MM.1S (cell line): ENCODE measurements around the gene MCU.

Experiments used
- DNase-seq: peaks from one replicate; pipeline ENCODE4 v3.0.0-alpha.2; 2015
- H2AFZ ChIP-seq: fragments of 300-600 bp; sonication (generic); 2 replicates; pipeline ENCODE4 v1.6.0; 2016; ENCODE audit warnings: antibody characterized with exemption, low read length
- H3F3A ChIP-seq: fragments of 300-600 bp; sonication (generic); 2 replicates; pipeline ENCODE4 v1.6.1; 2016; ENCODE audit warnings: mild to moderate bottlenecking, antibody characterized with exemption, low read length, moderate library complexity, mixed read lengths; ENCODE audit not compliant: insufficient read depth
- H3K27ac ChIP-seq: fragments of 300-600 bp; sonication (generic); 2 replicates; pipeline ENCODE4 v1.5.1; 2016; ENCODE audit warnings: mild to moderate bottlenecking, low read length
- H3K27me3 ChIP-seq: fragments of 300-600 bp; sonication (generic); replicated peaks from 2 replicates; pipeline ENCODE4 v1.6.0; 2016; ENCODE audit warnings: low read length; ENCODE audit not compliant: insufficient read depth
- H3K36me3 ChIP-seq: fragments of 300-600 bp; sonication (generic); replicated peaks from 2 replicates; pipeline ENCODE4 v1.6.1; 2016; ENCODE audit warnings: mild to moderate bottlenecking, low read length, mixed read lengths; ENCODE audit not compliant: insufficient read depth
- H3K4me1 ChIP-seq: fragments of 300-600 bp; sonication (generic); 2 replicates; pipeline ENCODE4 v1.6.1; 2016; ENCODE audit warnings: low read length, mixed read lengths
- H3K4me2 ChIP-seq: fragments of 300-600 bp; sonication (generic); 2 replicates; pipeline ENCODE4 v1.6.0; 2016; ENCODE audit warnings: low read depth, low read length
- H3K4me3 ChIP-seq: fragments of 300-600 bp; sonication (generic); 2 replicates; pipeline ENCODE4 v1.5.1; 2016; ENCODE audit warnings: low read length, mixed read lengths
- H3K79me2 ChIP-seq: fragments of 300-600 bp; sonication (generic); 2 replicates; pipeline ENCODE4 v1.6.1; 2016; ENCODE audit warnings: mixed run types, low read length, mixed read lengths
- H3K9ac ChIP-seq: fragments of 300-600 bp; sonication (generic); 2 replicates; pipeline ENCODE4 v1.6.1; 2016; ENCODE audit warnings: low read length, mixed read lengths
- H3K9me2 ChIP-seq: fragments of 300-600 bp; sonication (generic); replicated peaks from 2 replicates; pipeline ENCODE4 v1.6.1; 2016; ENCODE audit warnings: mild to moderate bottlenecking, low read length, mixed read lengths; ENCODE audit not compliant: insufficient read depth
- H3K9me3 ChIP-seq: fragments of 300-600 bp; sonication (generic); replicated peaks from 2 replicates; pipeline ENCODE4 v1.6.1; 2016; ENCODE audit warnings: mild to moderate bottlenecking, low read length, mixed read lengths; ENCODE audit not compliant: insufficient read depth
- H4K20me1 ChIP-seq: fragments of 300-600 bp; sonication (generic); 2 replicates; pipeline ENCODE4 v1.6.1; 2016; ENCODE audit warnings: mild to moderate bottlenecking, low read length, moderate library complexity, mixed read lengths; ENCODE audit not compliant: insufficient read depth
- EZH2 ChIP-seq: fragments of 300-600 bp; sonication (generic); optimal IDR thresholded peaks from 2 replicates; pipeline ENCODE3; 2017; ENCODE audit warnings: low read depth, mild to moderate bottlenecking, antibody characterized with exemption, low read length, mixed read lengths
- EZH2phosphoT487 ChIP-seq: fragments of 300-600 bp; sonication (generic); IDR thresholded peaks from 2 replicates; pipeline ENCODE4 v1.6.1; 2018; ENCODE audit warnings: antibody characterized with exemption, low read length
- TF ChIP-seq, protein P1 (sequence below): fragments of 300-600 bp; sonication (generic); IDR thresholded peaks from 2 replicates; pipeline ENCODE4 v1.5.1; 2016; ENCODE audit warnings: antibody characterized with exemption, low read length, mixed read lengths

Gene MCU

DNA sequence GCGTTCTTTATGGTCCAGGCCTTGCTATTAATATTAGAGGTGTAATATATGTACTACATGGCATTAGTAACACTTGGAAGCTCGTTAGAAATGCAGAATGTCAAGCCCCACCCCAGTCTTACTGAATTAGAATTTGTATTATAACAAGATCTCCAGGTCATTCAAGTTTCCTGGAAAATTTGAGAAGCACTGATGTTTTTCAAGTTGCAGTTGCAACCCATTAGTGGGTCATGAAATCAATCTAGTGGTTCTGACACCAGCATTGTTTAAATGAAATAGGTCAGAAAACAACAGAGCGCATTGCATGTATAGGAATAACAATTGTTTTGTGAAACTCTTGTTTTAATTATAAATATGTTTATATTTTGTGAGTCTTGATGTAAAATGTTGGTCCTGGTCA lies 37.2 kb upstream of the MCU start:
- no peaks in the 10 kb centered on the region for H4K20me1 ChIP-seq
- no peaks in the 10 kb centered on the region for H3K9me3 ChIP-seq
- no peaks in the 10 kb centered on the region for H3K36me3 ChIP-seq
- H3K9ac ChIP-seq, result no peak overlapping the region
- H3K4me2 ChIP-seq, result no peak overlapping the region
- H3K4me3 ChIP-seq, result no peak overlapping the region
- H2AFZ ChIP-seq, result no peak overlapping the region
- no peaks in the 10 kb centered on the region for H3K27me3 ChIP-seq
- peaks cover 3% of the 10 kb centered on the region; the same call in 1 of the 2 replicates for H3K4me1 ChIP-seq
- H3K9me2 ChIP-seq, result no peaks in the 10 kb centered on the region
- no peak for TF ChIP-seq EZH2phosphoT487
- no peak for TF ChIP-seq EZH2
- TF ChIP-seq, protein P1, sequence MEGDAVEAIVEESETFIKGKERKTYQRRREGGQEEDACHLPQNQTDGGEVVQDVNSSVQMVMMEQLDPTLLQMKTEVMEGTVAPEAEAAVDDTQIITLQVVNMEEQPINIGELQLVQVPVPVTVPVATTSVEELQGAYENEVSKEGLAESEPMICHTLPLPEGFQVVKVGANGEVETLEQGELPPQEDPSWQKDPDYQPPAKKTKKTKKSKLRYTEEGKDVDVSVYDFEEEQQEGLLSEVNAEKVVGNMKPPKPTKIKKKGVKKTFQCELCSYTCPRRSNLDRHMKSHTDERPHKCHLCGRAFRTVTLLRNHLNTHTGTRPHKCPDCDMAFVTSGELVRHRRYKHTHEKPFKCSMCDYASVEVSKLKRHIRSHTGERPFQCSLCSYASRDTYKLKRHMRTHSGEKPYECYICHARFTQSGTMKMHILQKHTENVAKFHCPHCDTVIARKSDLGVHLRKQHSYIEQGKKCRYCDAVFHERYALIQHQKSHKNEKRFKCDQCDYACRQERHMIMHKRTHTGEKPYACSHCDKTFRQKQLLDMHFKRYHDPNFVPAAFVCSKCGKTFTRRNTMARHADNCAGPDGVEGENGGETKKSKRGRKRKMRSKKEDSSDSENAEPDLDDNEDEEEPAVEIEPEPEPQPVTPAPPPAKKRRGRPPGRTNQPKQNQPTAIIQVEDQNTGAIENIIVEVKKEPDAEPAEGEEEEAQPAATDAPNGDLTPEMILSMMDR, result no peak
- DNase-seq, result no peak
- no peaks in the 10 kb centered on the region for H3F3A ChIP-seq
- H3K79me2 ChIP-seq, result no peaks in the 10 kb centered on the region
- H3K27ac ChIP-seq, result no peak overlapping the region

DNA sequence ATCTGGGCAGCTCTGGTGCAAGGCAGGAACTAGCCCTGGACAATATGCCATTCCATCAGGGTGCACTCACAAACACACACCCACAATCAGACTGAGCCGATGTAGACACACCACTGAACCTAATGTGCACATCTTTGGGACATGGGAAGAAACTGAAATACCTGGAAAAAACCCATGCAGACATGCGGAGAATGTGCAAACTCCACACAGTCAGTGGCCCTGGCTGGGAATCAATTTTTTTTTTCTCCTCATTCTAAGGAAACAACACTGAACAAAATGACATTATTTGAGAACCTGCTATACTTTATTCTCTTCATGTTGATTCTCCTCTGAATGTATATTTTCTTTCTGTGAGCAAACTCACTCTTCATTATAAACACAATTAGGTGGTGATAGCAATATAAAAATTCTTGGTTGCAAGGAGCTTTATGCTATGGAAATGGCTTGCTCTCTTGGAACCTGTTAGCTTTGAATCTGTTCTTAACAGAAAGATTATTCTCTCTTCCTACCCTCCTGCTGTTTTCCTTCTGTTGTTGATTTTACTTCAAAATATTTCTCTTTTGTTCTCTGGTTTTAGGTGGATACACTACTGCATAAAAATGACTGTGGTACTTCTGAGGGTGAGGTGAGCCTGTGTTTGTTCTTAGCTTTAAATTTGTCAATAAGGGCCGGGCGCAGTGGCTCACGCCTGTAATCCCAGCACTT lies 33.1 kb upstream of the MCU start:
- no peak overlapping the region for H3K27ac ChIP-seq
- H3K27me3 ChIP-seq, result no peaks in the 10 kb centered on the region
- H4K20me1 ChIP-seq, result no peaks in the 10 kb centered on the region
- no peaks in the 10 kb centered on the region for H3K9me3 ChIP-seq
- H2AFZ ChIP-seq, result no peak overlapping the region
- DNase-seq, result no peak
- H3K79me2 ChIP-seq, result no peaks in the 10 kb centered on the region
- no peaks in the 10 kb centered on the region for H3K4me1 ChIP-seq
- H3K4me2 ChIP-seq, result no peak overlapping the region
- no peak overlapping the region for H3K4me3 ChIP-seq
- no peak for TF ChIP-seq EZH2
- TF ChIP-seq, protein P1, result no peak
- no peak for TF ChIP-seq EZH2phosphoT487
- H3K9me2 ChIP-seq, result no peaks in the 10 kb centered on the region
- H3K36me3 ChIP-seq, result no peaks in the 10 kb centered on the region
- no peaks in the 10 kb centered on the region for H3F3A ChIP-seq
- no peak overlapping the region for H3K9ac ChIP-seq

DNA sequence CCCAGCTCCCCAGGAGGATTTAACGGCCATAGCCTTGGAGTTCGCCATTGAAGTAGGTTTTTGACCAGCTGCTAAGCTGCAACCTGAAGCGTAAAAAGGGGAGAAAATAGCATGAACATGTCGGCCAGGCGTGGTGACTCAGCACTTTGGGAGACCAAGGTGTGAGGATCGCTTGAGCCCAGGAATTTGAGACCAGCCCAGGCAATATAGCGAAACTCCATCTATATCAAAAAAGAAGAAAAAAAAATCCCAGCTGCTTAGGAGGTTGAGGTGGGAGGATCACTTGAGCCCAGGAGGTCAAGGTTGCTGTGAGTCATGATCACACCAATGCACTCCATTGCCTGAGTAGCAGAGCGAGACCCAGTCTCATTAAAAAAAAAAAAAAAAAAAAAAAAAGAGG lies 32.2 kb upstream of the MCU start:
- H3K27me3 ChIP-seq, result no peaks in the 10 kb centered on the region
- H3K9me3 ChIP-seq, result no peaks in the 10 kb centered on the region
- H2AFZ ChIP-seq, result no peak overlapping the region
- H3K4me2 ChIP-seq, result no peak overlapping the region
- H4K20me1 ChIP-seq, result no peaks in the 10 kb centered on the region
- no peaks in the 10 kb centered on the region for H3K9me2 ChIP-seq
- no peak overlapping the region for H3K27ac ChIP-seq
- no peaks in the 10 kb centered on the region for H3F3A ChIP-seq
- no peak overlapping the region for H3K4me3 ChIP-seq
- no peak for TF ChIP-seq EZH2phosphoT487
- TF ChIP-seq, protein P1, result no peak
- no peak for TF ChIP-seq EZH2
- H3K79me2 ChIP-seq, result no peaks in the 10 kb centered on the region
- H3K36me3 ChIP-seq, result no peaks in the 10 kb centered on the region
- DNase-seq, result no peak
- no peaks in the 10 kb centered on the region for H3K4me1 ChIP-seq
- no peak overlapping the region for H3K9ac ChIP-seq
